Keratinocyte (primary cell): ENCODE data around the gene PI4KA. TPM values are rescaled to one million over a fixed set of nuclear protein-coding genes. Genes with fewer than 3 reads are reported as not detected.

Experiments
- DNase-seq: peaks from one replicate; pipeline ENCODE4 v3.0.0-alpha.2; 2011; ENCODE audit warnings: low read depth, missing footprints, low spot score
- FAIRE-seq: peaks from 2 replicates; lab custom pipeline; 2011; peaks lifted over from hg19 to GRCh38; lab: Jason Lieb, UNC
- H2AFZ ChIP-seq: 2 replicates; pipeline ENCODE4 v1.6.0; 2012; ENCODE audit warnings: low read length, control low read depth, inconsistent platforms; ENCODE audit not compliant: control insufficient read depth
- H3K27ac ChIP-seq: 2 replicates; pipeline ENCODE4 v1.5.1; 2011; ENCODE audit warnings: low read length; ENCODE audit not compliant: control insufficient read depth, insufficient read depth
- H3K27me3 ChIP-seq: 3 replicates; pipeline ENCODE4 v1.6.0; 2011; ENCODE audit warnings: low read length; ENCODE audit not compliant: control insufficient read depth, insufficient read depth; ENCODE audit errors: extremely low read depth
- H3K36me3 ChIP-seq, 2 experiments: 2 replicates in 1 of 2; 3 replicates in 1 of 2; pipeline ENCODE4 v1.5.1; 2011; ENCODE audit warnings: low read length in 2 of 2, mild to moderate bottlenecking in 1 of 2; ENCODE audit not compliant: control insufficient read depth in 2 of 2, insufficient read depth in 2 of 2; ENCODE audit errors: extremely low read depth in 1 of 2
- H3K4me1 ChIP-seq: 3 replicates; pipeline ENCODE4 v1.5.1; 2011; ENCODE audit warnings: low read length; ENCODE audit not compliant: control insufficient read depth, insufficient read depth; ENCODE audit errors: extremely low read depth
- H3K4me2 ChIP-seq: 3 replicates; pipeline ENCODE4 v1.6.0; 2011; ENCODE audit warnings: low read depth, low read length; ENCODE audit not compliant: control insufficient read depth, insufficient read depth; ENCODE audit errors: extremely low read depth
- H3K4me3 ChIP-seq, 3 experiments: fragments of 200-600 bp in 1 of 3; sonication (generic) in 1 of 3; 2 replicates in 2 of 3; 3 replicates in 1 of 3; pipeline ENCODE4 v1.5.1; 2011 to 2016; ENCODE audit warnings: low read length in 3 of 3, mild to moderate bottlenecking in 3 of 3, control low read depth in 2 of 3, inconsistent platforms in 1 of 3, low read depth in 1 of 3, mixed read lengths in 1 of 3, mixed run types in 1 of 3, moderate library complexity in 1 of 3; ENCODE audit not compliant: control insufficient read depth in 2 of 3, insufficient read depth in 2 of 3; ENCODE audit errors: extremely low read depth in 1 of 3
- H3K79me2 ChIP-seq: 2 replicates; pipeline ENCODE4 v1.6.0; 2012; ENCODE audit warnings: low read length; ENCODE audit not compliant: control insufficient read depth, insufficient read depth
- H3K9ac ChIP-seq: 3 replicates; pipeline ENCODE4 v1.6.0; 2011; ENCODE audit warnings: low read length; ENCODE audit not compliant: control insufficient read depth, insufficient read depth; ENCODE audit errors: extremely low read depth
- H3K9me1 ChIP-seq: 3 replicates; pipeline ENCODE4 v1.6.0; 2011; ENCODE audit warnings: low read length; ENCODE audit not compliant: control insufficient read depth, insufficient read depth; ENCODE audit errors: extremely low read depth
- H3K9me3 ChIP-seq: 2 replicates; pipeline ENCODE4 v1.5.1; 2012; ENCODE audit warnings: low read depth, low read length; ENCODE audit not compliant: control insufficient read depth
- H4K20me1 ChIP-seq: 3 replicates; pipeline ENCODE4 v1.6.0; 2011; ENCODE audit warnings: low read length; ENCODE audit not compliant: control insufficient read depth, insufficient read depth; ENCODE audit errors: extremely low read depth
- EZH2 ChIP-seq: IDR thresholded peaks from one replicate; pipeline ENCODE4 v1.6.1; 2012; ENCODE audit warnings: inconsistent platforms, mild to moderate bottlenecking, low read length, moderate library complexity
- dilution Hi-C: fragments of 300-500 bp; cut with MboI; formaldehyde crosslinking; loops from one replicate; pipeline ENCODE4 v1.7.0; 2020; ENCODE audit warnings: low sequenced_read_pairs; ENCODE audit not compliant: extremely low pct_ligation_motif_present
- polyA plus RNA-seq, 5 experiments: library from polyadenylated mRNA; depleted of rRNA in 3 of 5; stranded (reverse) in 3 of 5; stranded (forward) in 1 of 5; unstranded in 1 of 5; fragments of >200 nt; gene quantifications; 1 replicate in 1 of 5; 2 replicates in 3 of 5; 3 replicates in 1 of 5; pipeline versions ENCODE4 v1.2.1 to v1.2.3, GENCODE V29; 2011 to 2012; ENCODE audit warnings: missing spikeins in 2 of 5, low read depth in 1 of 5, low replicate concordance in 1 of 5
- TF ChIP-seq, protein P1 (sequence below), 3 experiments: IDR thresholded peaks in 1 of 3; conservative IDR thresholded peaks in 1 of 3; optimal IDR thresholded peaks in 1 of 3; 2 replicates in 2 of 3; 3 replicates in 1 of 3; pipeline versions ENCODE3 to v1.5.1; 2011; ENCODE audit warnings: low read length in 3 of 3, mild to moderate bottlenecking in 3 of 3, moderate library complexity in 2 of 3, control low read depth in 1 of 3, inconsistent platforms in 1 of 3; ENCODE audit not compliant: insufficient read depth in 2 of 3; ENCODE audit errors: extremely low read depth in 1 of 3

The PI4KA gene
- polyA plus RNA-seq, 1 donor (not counting 4 experiments of a cell fraction or from before 2014, with no cell fraction given) = 13.6 TPM

DNA sequence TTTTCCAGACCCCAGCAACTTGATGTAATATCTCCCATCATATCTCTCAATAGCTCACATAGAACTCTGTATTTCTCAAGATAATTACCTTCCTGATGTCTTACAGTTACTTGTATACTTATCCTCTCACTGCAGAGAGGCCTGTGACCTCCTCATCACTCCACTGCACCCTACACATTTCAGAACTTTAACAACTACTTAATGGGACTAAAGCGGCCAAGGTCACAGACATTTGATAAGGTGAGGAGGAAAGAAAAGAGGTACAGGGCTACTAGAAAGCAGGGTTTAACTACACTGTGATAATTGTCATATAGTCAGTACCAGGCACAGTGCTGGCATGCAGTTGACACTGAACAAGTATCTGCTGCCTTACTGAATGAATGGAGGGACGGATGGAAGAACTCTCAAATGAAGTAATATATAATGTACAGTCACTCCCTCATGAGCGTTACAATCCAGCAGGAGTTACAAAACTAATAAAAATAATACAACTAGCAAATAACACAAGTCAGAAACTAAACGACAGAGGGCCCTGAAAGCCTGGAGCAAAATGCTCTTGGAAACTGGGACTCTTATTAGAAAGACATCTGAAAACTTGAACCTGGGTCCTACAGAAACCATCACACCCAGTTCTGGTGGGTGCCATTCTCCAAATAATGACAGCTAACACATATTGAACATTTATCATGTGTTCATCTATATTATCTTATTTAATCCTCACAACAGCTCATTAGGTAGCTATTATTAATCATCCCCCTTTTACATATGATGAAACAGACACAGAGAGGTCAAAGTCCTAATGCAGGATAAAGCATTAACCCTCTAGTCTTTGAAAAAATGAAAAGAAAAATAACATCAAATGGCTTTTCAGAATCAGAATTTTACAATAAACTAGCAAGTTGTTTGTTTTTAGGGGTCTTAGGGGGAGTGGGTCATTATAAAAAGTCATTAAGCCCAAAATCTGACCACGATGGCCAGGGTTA is 14.3 kb downstream of the PI4KA start:
- Histone ChIP-seq H4K20me1 (no peaks in the 10 kb centered on the region), H3K79me2 (peaks cover 19% of the 10 kb centered on the region), H3K9ac (no peak overlapping the region), H3K9me1 (no peaks in the 10 kb centered on the region), H2AFZ (no peak overlapping the region), H3K4me1 (no peaks in the 10 kb centered on the region), H3K4me2 (no peak overlapping the region), H3K27me3 (no peaks in the 10 kb centered on the region), H3K27ac (no peak overlapping the region), H3K4me3 (no peak overlapping the region), H3K36me3 (no peaks in the 10 kb centered on the region), H3K9me3 (no peaks in the 10 kb centered on the region)
- TF ChIP-seq, protein P1, sequence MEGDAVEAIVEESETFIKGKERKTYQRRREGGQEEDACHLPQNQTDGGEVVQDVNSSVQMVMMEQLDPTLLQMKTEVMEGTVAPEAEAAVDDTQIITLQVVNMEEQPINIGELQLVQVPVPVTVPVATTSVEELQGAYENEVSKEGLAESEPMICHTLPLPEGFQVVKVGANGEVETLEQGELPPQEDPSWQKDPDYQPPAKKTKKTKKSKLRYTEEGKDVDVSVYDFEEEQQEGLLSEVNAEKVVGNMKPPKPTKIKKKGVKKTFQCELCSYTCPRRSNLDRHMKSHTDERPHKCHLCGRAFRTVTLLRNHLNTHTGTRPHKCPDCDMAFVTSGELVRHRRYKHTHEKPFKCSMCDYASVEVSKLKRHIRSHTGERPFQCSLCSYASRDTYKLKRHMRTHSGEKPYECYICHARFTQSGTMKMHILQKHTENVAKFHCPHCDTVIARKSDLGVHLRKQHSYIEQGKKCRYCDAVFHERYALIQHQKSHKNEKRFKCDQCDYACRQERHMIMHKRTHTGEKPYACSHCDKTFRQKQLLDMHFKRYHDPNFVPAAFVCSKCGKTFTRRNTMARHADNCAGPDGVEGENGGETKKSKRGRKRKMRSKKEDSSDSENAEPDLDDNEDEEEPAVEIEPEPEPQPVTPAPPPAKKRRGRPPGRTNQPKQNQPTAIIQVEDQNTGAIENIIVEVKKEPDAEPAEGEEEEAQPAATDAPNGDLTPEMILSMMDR (optimal IDR thresholded peaks at IDR 0.05 in 1 of 3, IDR thresholded peaks at IDR 0.05 in 1 of 3, conservative IDR thresholded peaks at IDR 0.05 in 1 of 3; ENCODE audit: extremely low read depth in 1 of 3, insufficient read depth in 2 of 3, low read length in 3 of 3) = no peak
- TF ChIP-seq EZH2 = no peak
- DNase-seq (no peak), FAIRE-seq (no peak)
- dilution Hi-C loops = no loop called here

DNA sequence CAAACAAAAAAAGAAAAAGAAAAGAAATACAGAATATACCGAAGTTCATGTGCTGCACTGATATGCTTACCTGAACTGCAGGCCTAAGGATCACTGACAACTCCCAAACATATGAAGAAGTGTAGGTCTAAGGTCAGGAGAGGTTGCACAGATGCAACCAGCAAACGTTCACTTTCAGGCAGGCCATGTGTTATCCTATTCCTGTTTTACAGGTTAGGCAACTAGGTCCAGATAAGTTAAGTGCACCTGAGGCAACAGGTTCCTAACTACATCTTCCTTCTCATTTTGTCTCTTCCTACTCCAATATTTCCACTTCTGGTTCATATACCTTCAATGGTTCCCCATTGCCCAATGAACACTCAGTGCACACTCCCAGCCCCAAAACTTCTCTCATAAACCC is 15.1 kb downstream of the PI4KA start:
- no peak overlapping the region for H2AFZ ChIP-seq
- no peaks in the 10 kb centered on the region for H4K20me1 ChIP-seq
- dilution Hi-C loops = no loop called here
- no peaks in the 10 kb centered on the region for H3K27me3 ChIP-seq
- no peak overlapping the region for H3K27ac ChIP-seq
- FAIRE-seq = no peak
- no peaks in the 10 kb centered on the region for H3K9me3 ChIP-seq
- H3K79me2 ChIP-seq = peaks cover 19% of the 10 kb centered on the region
- H3K4me1 ChIP-seq = no peaks in the 10 kb centered on the region
- H3K36me3 ChIP-seq = no peaks in the 10 kb centered on the region
- TF ChIP-seq, protein P1 (optimal IDR thresholded peaks at IDR 0.05 in 1 of 3, IDR thresholded peaks at IDR 0.05 in 1 of 3, conservative IDR thresholded peaks at IDR 0.05 in 1 of 3; ENCODE audit: extremely low read depth in 1 of 3, insufficient read depth in 2 of 3, low read length in 3 of 3) = no peak
- no peak for TF ChIP-seq EZH2
- no peak for DNase-seq
- no peak overlapping the region for H3K4me2 ChIP-seq
- H3K9ac ChIP-seq = no peak overlapping the region
- no peak overlapping the region for H3K4me3 ChIP-seq
- no peaks in the 10 kb centered on the region for H3K9me1 ChIP-seq
